ENCODE results near the gene SORL1. TPM values are rescaled to one million over a fixed set of nuclear protein-coding genes. Genes with fewer than 3 reads are reported as not detected.

SORL1 gene
- total RNA-seq, 2 donors from 2014 or later: 9.6 to 10.6 TPM

DNA sequence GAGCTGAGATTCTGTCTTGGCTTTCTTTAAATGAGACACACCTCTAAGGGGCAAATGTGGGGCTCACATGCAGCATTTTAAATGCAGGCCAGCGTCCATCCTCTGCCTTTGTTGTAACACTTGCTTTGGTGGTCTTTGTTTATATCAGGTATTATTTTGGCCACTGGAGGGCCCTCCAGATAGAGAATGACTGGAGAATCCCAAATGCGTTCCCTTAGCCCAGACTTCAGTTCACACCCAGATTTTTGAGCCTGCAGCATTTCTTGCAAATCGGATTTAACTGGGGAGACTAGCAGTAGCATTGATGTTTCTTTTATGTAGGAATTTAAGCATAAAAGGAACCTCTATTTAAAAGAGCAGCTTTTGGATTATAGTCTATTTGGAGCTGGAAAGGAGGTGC lies 200.9 kb downstream of the SORL1 start:
- ATAC-seq: no peak
- no peak for DNase-seq
- intact Hi-C loops (cut with DNase I): loop anchor here in 1 of 2 donors (2.0 kb wide), 1 partner anchor 852 kb away; no protein-coding TSS in a partner anchor

DNA sequence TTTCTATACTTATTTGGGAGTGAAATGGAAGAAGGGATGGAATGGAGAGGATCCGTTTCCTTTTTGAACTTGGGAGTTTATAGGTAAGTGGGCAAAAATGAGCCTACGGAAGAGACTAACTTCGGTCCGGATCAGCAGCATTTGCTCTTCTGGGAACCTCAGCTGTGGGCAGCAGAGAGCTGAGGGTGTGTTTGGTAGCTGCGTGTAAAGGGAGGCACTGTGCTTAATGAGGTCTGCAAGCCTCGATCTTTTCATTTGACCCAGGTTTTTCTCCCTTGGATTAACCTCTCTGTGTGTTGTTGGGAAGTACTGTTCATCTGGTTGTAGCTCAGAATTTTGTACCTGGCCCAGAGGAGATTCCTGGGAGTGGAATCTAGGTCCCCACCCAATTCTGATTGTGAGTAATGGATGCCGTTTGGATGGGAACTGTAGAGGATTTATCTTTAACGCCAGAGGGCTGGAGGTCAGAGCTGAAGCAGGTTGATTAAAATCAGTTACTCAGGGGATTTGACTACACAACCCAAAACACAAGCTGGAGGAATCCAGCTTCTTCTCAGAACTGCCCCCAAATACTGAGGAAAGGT lies 202.2 kb downstream of the SORL1 start:
- intact Hi-C loops (cut with DNase I): loop anchor here in 1 of 2 donors (2.0 kb wide), 1 partner anchor 548 kb away; no protein-coding TSS in a partner anchor
- ATAC-seq: no peak
- no peak for DNase-seq

DNA sequence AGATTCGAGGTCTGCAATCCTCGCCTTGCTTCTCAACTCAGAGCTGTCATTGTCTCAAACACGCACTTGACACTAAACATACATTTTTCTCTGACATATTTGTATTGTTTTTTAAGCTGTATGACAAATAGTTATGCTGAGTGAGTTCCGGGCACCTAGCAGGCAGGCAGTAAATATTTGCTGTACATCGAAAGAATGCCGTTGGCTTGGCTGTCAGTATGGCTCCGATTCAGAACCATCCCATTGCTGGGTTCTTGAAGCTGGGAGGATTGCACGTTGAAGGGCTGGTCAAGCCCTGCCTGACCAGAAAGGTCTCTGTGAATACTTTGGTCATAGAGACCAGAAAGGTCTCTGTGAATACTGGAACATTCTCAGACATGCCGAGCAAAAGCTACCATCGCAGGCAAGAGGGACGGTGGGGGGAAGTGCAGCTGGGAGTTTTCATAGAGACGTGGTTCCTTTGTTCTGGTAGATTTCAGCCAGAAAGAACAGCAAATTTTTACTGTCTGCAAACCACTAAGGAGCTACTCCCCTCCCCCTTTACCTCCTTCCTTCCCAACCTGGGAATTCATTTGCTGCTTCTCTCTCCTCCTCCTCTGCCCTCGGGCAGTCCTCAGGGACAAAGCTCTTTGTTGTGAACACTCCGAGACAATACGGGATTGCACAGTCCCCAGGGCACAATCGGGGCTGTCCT lies 202.9 kb downstream of the SORL1 start:
- ATAC-seq: no peak
- no peak for DNase-seq
- intact Hi-C loops (cut with DNase I): loop anchor here (2.0 to 5.0 kb wide), 3 partner anchors 447 to 548 kb away; no protein-coding TSS in a partner anchor

DNA sequence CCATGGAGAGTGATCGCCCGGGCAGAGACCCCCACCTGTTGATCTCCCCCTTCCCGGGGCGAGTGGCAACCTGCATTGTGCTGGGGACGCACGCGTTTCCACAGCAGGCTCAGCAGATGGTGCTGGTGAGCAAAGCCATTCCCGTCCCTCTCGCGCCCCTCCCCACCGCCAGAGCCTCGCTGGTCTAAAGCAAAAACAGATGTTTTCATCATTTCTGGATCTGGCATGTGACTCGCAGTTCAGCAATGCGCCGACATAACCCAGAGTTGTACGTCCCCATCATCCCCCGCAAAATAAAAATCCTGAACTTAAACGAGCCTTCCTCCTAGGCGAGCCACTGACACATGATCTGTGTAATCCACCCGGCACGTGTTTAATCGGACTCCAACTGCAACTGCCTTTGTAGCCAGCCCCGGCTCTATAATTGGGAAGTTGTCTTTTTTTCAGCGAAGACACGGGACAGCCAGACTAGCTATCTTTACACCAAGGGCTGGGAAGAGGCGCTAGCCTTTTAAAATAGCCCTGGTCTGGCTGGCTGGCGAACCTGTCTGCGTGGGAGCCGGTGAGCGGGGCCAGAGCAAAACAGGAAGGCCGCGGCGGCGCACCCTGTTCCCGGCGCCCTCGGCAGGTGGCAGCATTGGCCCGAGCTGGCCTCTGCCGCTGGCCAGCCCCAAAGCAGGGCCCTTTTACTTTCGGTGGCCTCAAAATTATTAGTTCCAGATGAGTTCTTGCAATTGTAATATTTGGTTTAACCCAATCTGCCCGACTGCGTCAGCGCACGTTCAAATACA lies 203.6 kb downstream of the SORL1 start:
- intact Hi-C loops (cut with DNase I): loop anchor here (1.0 to 5.0 kb wide), 5 partner anchors 445 to 850 kb away; no protein-coding TSS in a partner anchor
- peak; percentile 88 for DNase-seq
- ATAC-seq: peak; percentile 95 to 96

DNA sequence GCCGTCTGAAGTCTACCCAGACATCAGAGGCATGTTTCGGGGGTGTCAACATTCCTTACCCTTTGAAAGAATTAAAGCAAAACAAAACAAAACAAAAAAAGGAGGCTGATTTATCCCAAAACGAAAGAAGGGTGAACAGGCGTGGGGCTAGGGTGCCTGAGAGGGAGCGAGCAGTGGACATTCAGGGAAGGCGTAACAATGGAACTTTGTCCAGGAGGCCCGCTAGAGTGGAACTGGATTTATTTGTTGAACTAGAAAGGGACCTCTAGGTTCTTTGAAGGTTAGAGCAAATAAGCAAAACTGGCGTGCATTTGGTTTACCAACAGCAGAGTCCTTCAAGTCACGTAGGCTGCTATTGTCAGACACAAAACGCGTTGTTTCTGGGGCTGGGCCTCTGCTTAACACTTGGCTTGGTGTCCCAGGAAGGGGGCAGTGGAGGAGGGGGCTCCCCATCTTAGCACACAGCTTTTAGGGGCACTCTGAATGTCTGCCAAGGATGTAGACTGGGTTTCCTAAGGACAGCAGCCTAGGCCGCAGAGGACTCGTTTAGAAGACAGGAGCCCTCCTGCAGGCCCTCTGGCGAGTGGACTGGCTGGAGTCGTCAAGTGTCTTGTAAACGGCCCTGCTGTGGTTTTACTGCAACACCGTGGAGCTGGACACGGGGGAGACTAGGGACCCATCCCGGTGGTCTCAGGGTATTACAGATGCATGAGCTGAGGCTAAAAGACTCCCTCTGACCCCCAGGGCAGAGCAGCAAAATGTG lies 204.4 kb downstream of the SORL1 start:
- ATAC-seq (peak in 1 of 2 donors; percentile 3), DNase-seq (no peak)
- intact Hi-C loops (cut with DNase I): loop anchor here (1.0 to 5.0 kb wide), 4 partner anchors 444 to 849 kb away; no protein-coding TSS in a partner anchor

DNA sequence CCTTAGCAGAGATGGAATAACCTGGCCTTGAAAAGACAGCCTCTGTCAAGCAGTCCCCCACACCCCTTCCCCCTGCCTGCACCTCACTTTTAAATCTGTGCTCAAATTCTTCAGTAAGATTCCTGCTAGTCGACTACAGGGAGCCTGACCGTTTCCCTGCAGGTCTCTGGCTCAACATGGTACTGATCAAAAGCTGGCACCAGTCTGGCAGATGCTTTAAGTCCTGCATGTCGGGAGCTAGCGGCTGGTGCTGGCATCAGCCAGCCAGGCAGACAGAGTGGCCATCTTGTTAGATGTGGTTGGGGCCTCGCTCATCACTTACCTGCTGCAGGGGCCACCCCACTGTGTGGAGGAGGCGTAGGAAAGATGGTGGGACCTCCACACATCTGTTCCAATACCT lies 205.0 kb downstream of the SORL1 start:
- intact Hi-C loops (cut with DNase I): loop anchor here (2.0 to 5.0 kb wide), 3 partner anchors 444 to 545 kb away; no protein-coding TSS in a partner anchor
- no peak for ATAC-seq
- DNase-seq: no peak

DNA sequence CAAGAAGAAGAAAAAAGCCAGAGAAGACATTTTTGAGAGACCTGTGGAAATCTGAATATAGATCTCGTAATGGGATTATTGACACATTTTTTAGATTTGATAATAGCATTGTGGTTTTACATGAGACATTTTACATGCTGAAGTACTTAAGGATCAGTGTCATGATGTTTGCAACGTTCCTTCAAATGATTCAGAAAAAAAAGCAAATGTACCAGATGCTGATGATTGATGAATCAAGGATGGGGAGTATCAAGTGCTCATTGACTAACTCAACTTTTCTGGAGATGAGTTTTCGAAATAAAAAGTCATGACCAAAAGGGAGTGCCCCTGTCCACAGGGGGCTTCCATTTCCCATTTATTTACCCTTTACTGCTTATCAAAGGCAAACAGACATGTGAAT lies 207.7 kb downstream of the SORL1 start:
- DNase-seq: no peak
- intact Hi-C loops (cut with DNase I): loop anchor here in 1 of 2 donors (5.0 kb wide), 2 partner anchors 442 to 542 kb away; no protein-coding TSS in a partner anchor
- ATAC-seq: no peak

DNA sequence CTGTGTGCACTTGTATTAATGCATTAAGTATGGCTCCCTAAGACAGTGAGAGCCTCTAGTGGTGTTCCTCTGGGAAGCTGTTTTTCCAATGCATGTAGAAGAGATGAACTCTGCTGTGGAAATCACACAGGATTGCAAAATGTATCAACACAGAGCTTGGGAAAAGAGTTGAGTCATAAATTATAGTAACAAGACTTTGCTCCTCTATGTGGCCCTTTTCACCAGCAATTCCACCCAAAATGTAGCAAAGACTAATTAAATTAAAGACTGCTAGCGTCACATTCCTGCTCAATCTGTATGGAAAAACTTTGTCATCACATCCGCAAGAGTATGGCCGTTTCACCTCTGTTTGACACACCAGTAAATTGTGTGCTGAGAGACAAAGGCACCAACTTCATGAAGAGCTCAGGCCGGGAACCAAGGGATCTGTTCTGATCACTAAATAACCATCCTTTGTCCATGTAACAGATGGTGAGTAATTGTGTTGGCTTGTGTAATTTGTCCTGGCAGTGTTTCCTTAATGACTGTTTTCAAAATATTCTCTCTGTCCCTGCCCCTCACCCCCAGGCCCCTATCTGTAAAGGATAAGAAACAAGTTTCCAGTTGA lies 209.9 kb downstream of the SORL1 start:
- intact Hi-C loops (cut with DNase I): no loop called here
- peak; percentile 27 to 73 for ATAC-seq
- no peak for DNase-seq

DNA sequence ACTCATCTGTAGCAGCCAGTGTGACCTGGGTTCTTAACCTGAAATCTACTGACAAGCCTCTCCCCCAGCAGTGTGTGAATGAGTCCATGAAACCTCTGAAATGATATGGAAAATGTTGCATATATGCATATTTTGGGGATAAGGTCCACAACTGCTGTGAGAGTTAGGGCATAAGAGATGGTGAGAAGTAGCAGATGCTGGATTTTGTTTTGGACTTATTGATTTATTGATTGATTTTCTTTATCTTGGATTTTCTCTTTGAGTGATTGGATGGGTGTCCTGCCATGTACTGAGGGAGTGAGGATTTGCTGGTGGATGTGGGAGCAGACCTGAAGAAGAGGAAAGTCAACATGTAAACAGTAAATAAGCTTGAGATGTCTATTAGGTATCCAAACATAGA lies 212.0 kb downstream of the SORL1 start:
- no peak for ATAC-seq
- intact Hi-C loops (cut with DNase I): no loop called here
- DNase-seq: no peak

DNA sequence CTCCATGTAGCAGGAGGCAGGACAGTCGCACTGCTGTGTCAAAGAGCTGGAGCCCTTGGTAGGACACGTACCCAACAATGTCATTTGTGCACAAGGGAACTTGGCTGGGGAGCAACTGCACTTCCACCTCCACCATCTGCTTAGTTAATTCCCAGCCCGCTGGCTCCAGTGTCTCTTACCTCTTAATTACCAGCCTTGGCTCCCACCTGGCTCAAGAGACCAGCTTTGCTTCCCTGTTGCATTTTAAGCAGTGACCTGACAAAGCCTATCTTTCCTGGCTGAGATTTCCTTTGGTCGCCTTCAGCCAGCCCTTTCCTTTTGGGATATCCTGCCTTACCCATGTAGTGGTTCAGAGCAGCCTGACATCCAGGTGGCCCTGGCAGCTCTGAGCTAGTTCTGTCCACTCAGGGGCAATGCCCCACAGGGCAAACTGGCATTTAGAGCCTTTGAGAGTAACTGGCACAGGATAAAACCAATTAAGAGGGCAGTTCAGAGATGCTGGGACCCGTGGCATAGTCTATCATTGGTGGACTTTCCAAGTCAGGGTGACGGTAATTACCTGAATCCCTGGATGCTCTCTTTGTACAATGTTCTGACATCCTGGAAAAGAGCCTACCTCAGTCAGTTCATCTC lies 213.2 kb downstream of the SORL1 start:
- intact Hi-C loops (cut with DNase I): no loop called here
- DNase-seq: no peak
- ATAC-seq: no peak

DNA sequence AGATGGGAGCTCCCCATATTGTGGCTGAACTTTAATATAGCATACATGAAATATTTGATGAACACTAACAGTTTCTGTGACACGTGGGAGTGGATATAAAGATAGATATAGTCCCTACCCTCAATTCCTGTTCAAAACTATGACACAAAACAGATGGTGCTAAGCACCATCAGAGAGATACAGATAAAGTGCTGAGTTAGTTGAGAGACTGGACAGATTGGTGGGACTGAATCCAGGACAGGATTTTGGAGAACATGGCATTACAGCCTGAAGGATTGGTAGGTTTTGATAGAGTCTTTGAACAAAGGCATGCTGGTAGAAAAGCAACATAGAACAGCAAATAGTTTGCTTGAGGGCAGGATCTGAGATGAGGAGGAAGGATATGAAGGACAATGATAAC lies 215.7 kb downstream of the SORL1 start:
- intact Hi-C loops (cut with DNase I): no loop called here
- ATAC-seq: no peak
- DNase-seq: no peak

DNA sequence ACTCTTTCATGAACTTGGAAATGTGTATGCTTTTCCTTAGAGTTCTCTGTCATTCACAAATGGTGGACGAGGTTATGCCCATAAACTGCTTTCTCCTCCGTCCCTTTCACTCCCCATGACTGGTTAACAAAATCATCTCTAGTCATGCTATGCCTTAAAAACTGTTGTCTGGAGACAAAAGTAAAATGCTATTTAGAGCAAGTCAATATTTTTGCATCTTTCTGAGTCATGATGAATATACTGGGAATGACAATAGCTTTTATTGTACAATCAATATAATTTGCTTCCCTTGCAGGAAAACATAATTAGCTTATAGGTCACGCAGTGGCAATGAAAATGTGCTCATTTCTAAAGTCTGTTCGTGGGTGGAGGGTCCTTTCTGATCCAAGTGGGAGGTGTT lies 217.3 kb downstream of the SORL1 start:
- no peak for DNase-seq
- no peak for ATAC-seq
- intact Hi-C loops (cut with DNase I): no loop called here

DNA sequence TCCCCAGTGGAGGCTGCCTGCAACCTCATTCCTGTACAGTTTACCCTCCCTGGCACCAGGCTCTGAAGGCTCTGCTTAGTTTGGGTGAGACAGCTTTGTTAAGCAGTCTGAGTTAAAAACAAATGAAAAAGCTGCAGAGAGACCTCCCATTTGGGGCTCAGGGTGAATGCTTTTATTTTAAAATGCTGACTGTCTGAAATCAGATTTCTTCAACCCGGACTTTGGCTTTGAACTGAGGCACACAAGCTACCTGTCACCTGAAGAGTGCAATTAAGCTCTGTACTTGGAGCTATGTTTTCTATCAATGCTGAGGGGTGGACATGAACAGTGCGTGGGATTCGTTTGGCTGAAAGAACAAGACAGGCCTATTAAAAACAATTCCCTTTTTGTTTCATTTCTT lies 218.2 kb downstream of the SORL1 start:
- DNase-seq (no peak), ATAC-seq (no peak)
- intact Hi-C loops (cut with DNase I): no loop called here

DNA sequence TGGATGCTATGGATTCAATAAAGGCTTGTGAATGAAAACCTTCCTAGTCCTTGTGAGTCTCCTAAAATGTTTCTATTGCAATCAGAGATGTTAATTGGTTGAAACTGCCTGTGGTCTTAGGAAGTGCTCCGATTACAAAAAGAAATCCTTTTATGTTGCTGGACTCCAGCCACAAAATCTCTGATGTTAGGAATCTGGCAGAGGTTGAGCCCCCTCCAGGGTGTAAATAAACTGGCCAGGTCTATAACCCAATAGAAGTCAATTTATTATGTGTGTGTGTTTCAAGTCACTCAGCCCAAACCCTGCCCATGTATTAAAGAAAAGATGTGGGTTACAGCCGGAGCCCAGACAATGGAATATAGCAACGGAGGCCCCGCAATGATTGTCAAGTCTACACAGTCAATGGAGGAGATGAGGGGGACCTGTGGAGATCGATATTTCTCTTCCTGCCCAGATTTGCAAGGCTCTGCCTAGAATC lies 218.7 kb downstream of the SORL1 start:
- ATAC-seq: no peak
- intact Hi-C loops (cut with DNase I): no loop called here
- no peak for DNase-seq

DNA sequence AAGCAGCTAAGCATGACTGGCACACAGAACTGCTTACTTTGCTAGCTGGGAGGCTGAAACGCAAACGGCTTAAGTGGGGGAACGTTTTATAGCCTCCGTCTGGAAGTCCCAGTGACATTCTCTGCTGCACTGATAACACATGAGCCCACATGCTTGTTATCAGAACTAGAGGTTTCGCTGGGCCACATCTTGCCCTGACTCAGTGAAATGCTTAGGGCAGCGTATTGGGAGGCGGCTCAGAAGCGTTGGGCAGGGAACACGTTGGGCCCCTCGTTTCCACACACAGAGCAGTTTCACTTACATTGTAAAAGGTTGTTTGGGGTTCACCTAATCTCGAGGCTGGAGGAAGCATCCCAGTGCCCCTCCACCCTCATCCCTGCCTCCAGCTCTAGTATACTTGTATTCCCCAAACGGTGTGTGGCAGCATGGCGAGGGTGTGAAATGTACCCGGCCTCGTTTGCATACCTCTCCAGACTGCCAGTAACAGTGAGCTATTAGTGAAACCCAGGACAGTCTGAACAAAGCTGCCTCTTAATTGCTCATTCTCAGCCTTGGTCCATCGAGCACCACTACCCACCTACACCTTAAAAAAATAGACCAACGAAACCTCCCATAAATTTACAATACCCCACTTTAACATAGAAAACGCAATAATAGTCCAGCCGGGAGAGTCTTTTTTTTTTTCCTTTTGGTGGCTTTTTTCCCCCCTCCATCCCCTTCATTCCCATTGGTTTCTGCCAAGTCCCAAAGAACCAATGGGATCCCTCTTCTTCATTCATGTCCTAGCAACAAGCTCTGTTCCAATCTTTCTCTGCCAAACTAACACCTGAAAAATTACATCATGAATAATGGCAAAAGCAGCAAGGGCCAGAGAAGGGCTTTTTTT lies 219.4 kb downstream of the SORL1 start:
- ATAC-seq: peak in 1 of 2 donors; percentile 60
- intact Hi-C loops (cut with DNase I): no loop called here
- no peak for DNase-seq

DNA sequence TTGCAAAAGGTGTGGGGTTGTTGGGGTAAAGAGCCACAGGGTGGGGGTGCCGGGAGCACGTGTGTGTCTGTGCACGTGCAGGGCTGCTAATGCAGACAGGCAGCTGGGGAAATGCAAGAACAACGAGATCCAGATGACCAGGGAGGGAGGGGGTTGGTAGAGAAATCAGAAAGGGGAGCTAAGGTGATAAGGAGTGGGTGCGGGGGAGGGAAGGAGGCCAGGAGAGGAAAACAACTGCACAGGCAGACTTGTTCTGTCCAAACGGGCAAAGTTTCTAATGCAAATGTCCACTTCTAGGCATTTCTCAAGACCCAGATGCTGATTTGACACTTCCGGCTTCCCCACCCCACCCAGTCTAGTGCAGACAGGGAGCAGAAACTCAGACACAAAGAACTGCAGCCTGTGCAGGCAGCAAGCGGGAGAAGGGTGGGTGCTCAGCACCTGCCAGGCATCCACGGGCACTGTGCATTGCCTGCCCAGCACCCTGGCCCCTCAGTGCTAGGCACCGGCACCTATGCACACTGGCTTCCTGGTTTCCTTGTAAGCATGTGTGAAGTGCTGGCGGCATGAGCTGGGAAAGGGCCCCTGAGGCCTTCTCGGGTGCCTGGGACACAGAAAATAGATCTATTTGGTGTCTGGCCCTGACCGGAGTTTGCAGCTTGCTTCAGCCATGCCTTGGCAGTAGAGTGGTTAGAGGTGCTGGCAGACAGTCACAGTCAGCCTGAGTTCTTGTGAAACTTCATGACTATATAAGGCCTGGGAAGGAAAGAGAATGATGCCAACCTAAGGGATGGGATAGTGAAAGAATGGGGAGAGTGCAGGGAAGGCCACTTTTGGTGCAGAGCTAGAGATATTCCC lies 220.7 kb downstream of the SORL1 start:
- intact Hi-C loops (cut with DNase I): no loop called here
- peak; percentile 79 to 92 for ATAC-seq
- DNase-seq: peak; percentile 44

Data from left cardiac atrium (tissue), 4 donors.